Body of pancreas (tissue), 4 donors: ENCODE data around the gene TBX15.

Experiments
- POLR2A ChIP-seq, 3 donors: fragments of 450-650 bp; IDR thresholded peaks; one replicate each; pipeline ENCODE4 v1.6.1; 2016; ENCODE audit warnings: antibody characterized with exemption in 3 of 3, mild to moderate bottlenecking in 2 of 3
- TF ChIP-seq, protein P1 (sequence below), 7 experiments: fragments of 450-650 bp in 4 of 7; fragments of 200-600 bp in 3 of 7; sonication (generic) in 3 of 7; IDR thresholded peaks; one replicate each; pipeline ENCODE4 v1.5.1; 2016 to 2019; ENCODE audit warnings: antibody characterized with exemption in 7 of 7

DNA sequence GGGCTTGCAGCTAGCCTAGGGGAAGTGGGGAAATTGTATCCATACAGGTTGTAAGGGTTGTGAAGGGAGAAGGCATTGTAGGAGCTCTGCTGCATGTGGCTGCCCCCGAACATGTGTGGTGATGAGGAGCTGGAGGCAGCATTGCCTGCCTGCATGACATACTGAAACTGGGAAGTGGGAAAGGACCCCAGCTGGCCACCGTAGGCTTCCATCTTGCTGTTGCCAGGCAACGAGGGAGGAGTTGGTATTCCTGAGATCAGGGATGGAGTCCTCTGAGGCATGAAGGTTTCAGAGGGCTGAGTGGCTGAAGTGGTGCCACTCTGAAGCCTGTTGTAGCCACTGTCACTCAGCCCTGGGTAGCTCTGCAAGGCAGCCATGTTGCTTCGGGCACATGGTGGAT is 103.2 kb downstream of the TBX15 start:
- TF ChIP-seq, protein P1, sequence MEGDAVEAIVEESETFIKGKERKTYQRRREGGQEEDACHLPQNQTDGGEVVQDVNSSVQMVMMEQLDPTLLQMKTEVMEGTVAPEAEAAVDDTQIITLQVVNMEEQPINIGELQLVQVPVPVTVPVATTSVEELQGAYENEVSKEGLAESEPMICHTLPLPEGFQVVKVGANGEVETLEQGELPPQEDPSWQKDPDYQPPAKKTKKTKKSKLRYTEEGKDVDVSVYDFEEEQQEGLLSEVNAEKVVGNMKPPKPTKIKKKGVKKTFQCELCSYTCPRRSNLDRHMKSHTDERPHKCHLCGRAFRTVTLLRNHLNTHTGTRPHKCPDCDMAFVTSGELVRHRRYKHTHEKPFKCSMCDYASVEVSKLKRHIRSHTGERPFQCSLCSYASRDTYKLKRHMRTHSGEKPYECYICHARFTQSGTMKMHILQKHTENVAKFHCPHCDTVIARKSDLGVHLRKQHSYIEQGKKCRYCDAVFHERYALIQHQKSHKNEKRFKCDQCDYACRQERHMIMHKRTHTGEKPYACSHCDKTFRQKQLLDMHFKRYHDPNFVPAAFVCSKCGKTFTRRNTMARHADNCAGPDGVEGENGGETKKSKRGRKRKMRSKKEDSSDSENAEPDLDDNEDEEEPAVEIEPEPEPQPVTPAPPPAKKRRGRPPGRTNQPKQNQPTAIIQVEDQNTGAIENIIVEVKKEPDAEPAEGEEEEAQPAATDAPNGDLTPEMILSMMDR (IDR thresholded peaks at IDR 0.05) = no peak
- TF ChIP-seq POLR2A (IDR thresholded peaks at IDR 0.05) = no peak
